HepG2 (cell line): Measurements from ENCODE around the gene PHYHIPL. TPM values are rescaled to one million over a fixed set of nuclear protein-coding genes. Genes with fewer than 3 reads are reported as not detected.

Source experiments
- ATAC-seq: fragments of 200-7000 bp; cut with Tn5 transposase; 3 replicates; pipeline ENCODE4 v1.9.1; 2020; ENCODE audit warnings: mild to moderate bottlenecking, moderate library complexity
- BruUV-seq: library from RNA; stranded (reverse); fragments of 400-500 nt; replicated peaks from 2 replicates; lab custom pipeline; 2021; lab: Mats Ljungman, UMichigan
- CTCF ChIA-PET: fragments of 300-600 bp; formaldehyde crosslinking; extraction: SDS; loops from one replicate; lab custom pipeline; 2021; ENCODE audit warnings: low total read pairs, inconsistent platforms, low intra/inter-chr PET ratio; lab: Yijun Ruan, JAX
- POLR2A ChIA-PET: fragments of 350-600 bp; sonication (Branson Sonifier 250); formaldehyde crosslinking; loops from one replicate; lab custom pipeline; 2020; ENCODE audit warnings: antibody characterized with exemption, inconsistent platforms; lab: Yijun Ruan, JAX
- DNase-seq: peaks from one replicate; pipeline ENCODE4 v3.0.0-alpha.2; 2015; ENCODE audit warnings: low spot score
- FAIRE-seq: peaks from 3 replicates; lab custom pipeline; 2011; peaks lifted over from hg19 to GRCh38; lab: Jason Lieb, UNC
- H2AFZ ChIP-seq: one replicate; pipeline ENCODE4 v1.6.1; 2011; ENCODE audit warnings: low read length, inconsistent platforms
- H3K27ac ChIP-seq: fragments of 300-600 bp; 3 replicates; pipeline ENCODE4 v1.8.0; 2011; ENCODE audit warnings: mixed run types, mild to moderate bottlenecking, mixed read lengths, low read length, inconsistent platforms; ENCODE audit not compliant: insufficient read depth; ENCODE audit errors: extremely low read length
- H3K27me3 ChIP-seq, 2 experiments: fragments of 200-600 bp in 1 of 2; 2 replicates in 1 of 2; 3 replicates in 1 of 2; pipeline versions ENCODE4 v1.6.0 to v1.8.0; 2011; ENCODE audit warnings: low read length in 2 of 2, mild to moderate bottlenecking in 2 of 2, moderate library complexity in 2 of 2, inconsistent platforms in 1 of 2; ENCODE audit not compliant: insufficient read depth in 2 of 2, control insufficient read depth in 1 of 2
- H3K36me3 ChIP-seq, 2 experiments: fragments of 200-600 bp in 1 of 2; replicated peaks in 1 of 2; 2 replicates in 1 of 2; 3 replicates in 1 of 2; pipeline versions ENCODE4 v1.5.1 to v1.8.0; 2011; ENCODE audit warnings: low read length in 2 of 2, inconsistent platforms in 1 of 2; ENCODE audit not compliant: insufficient read depth in 2 of 2, control insufficient read depth in 1 of 2
- H3K4me1 ChIP-seq: 2 replicates; pipeline ENCODE4 v1.5.1; 2012; ENCODE audit warnings: low read length, inconsistent platforms; ENCODE audit not compliant: insufficient read depth
- H3K4me2 ChIP-seq: 2 replicates; pipeline ENCODE4 v1.6.0; 2011; ENCODE audit warnings: low read depth, low read length, inconsistent platforms
- H3K4me3 ChIP-seq, 3 experiments: fragments of 200-600 bp in 1 of 3; sonication (generic), shearing (Covaris generic) in 1 of 3; replicated peaks in 1 of 3; 2 replicates each; pipeline ENCODE4 v1.5.1; 2011 to 2016; ENCODE audit warnings: low read length in 3 of 3, inconsistent platforms in 2 of 3, low read depth in 2 of 3, mild to moderate bottlenecking in 2 of 3, control low read depth in 1 of 3, mixed read lengths in 1 of 3; ENCODE audit not compliant: insufficient read depth in 1 of 3
- H3K79me2 ChIP-seq: one replicate; pipeline ENCODE4 v1.6.1; 2011; ENCODE audit warnings: low read length, inconsistent platforms; ENCODE audit not compliant: insufficient read depth
- H3K9ac ChIP-seq: 2 replicates; pipeline ENCODE4 v1.6.0; 2011; ENCODE audit warnings: mild to moderate bottlenecking, low read depth, low read length, inconsistent platforms; ENCODE audit not compliant: insufficient read depth
- H3K9me3 ChIP-seq: 2 replicates; pipeline ENCODE4 v1.5.1; 2012; ENCODE audit warnings: mild to moderate bottlenecking, low read length
- H4K20me1 ChIP-seq: 2 replicates; pipeline ENCODE4 v1.6.0; 2011; ENCODE audit warnings: inconsistent platforms, mild to moderate bottlenecking, low read length, moderate library complexity; ENCODE audit not compliant: insufficient read depth
- ARNT ChIP-seq: fragments of 450-650 bp; IDR thresholded peaks from 2 replicates; pipeline ENCODE4 v1.6.1; 2017
- ATF7 ChIP-seq, 2 experiments: fragments of 450-650 bp in 1 of 2; sonication (generic) in 1 of 2; formaldehyde crosslinking in 1 of 2; IDR thresholded peaks; 2 replicates each; pipeline versions ENCODE4 v1.4.0 to v1.6.1; 2016 to 2020; ENCODE audit warnings: antibody characterized with exemption in 1 of 2, mild to moderate bottlenecking in 1 of 2, missing genetic modification reagents in 1 of 2
- CBX5 ChIP-seq: sonication (generic); formaldehyde crosslinking; IDR thresholded peaks from 2 replicates; pipeline ENCODE4 v1.4.0; 2020; ENCODE audit warnings: missing genetic modification reagents, borderline replicate concordance
- CC2D1A ChIP-seq: sonication (generic); formaldehyde crosslinking; IDR thresholded peaks from 2 replicates; pipeline ENCODE4 v1.8.1; 2023; ENCODE audit warnings: mild to moderate bottlenecking, missing genetic modification reagents
- CREB1 ChIP-seq, 2 experiments: fragments of 450-650 bp in 1 of 2; IDR thresholded peaks; 2 replicates each; pipeline ENCODE4 v1.6.1; 2016 to 2017; ENCODE audit warnings: control low read depth in 1 of 2, mild to moderate bottlenecking in 1 of 2, missing compliant biosample characterization in 1 of 2, missing genetic modification characterization in 1 of 2
- RBM22 ChIP-seq: fragments of 200-400 bp; formaldehyde crosslinking; optimal IDR thresholded peaks from 2 replicates; pipeline ENCODE3; 2017; ENCODE audit warnings: mild to moderate bottlenecking, low read length, moderate library complexity
- SP2 ChIP-seq: sonication (generic); formaldehyde crosslinking; IDR thresholded peaks from 2 replicates; pipeline ENCODE4 v1.5.1; 2020; ENCODE audit warnings: mild to moderate bottlenecking, missing genetic modification reagents
- ZFP1 ChIP-seq: IDR thresholded peaks from 2 replicates; pipeline ENCODE4 v1.6.1; 2016
- WGBS: methylation state at CpG from one replicate; pipeline ENCODE4 v1.1.6; 2017; ENCODE audit warnings: low lambda C conversion rate; 5-methylcytosine and 5-hydroxymethylcytosine counted together
- in situ Hi-C: cut with HindIII; loops from 2 replicates; pipeline ENCODE4 v1.10.0; 2017; ENCODE audit warnings: low pct_unique_long_range_greater_than_20kb; ENCODE audit not compliant: extremely low pct_ligation_motif_present
- intact Hi-C: fragments of 100-400 bp; cut with micrococcal nuclease; formaldehyde crosslinking; loops from one replicate; pipeline ENCODE4 v1.10.0; 2022; ENCODE audit not compliant: unreplicated experiment
- polyA plus RNA-seq, 8 experiments: library from polyadenylated mRNA; depleted of rRNA in 3 of 8; stranded (reverse) in 7 of 8; unstranded in 1 of 8; fragments of >200 nt; fragmentation: Illumina TruSeq in 4 of 8; extraction: Trizol in 4 of 8; gene quantifications; 2 replicates each; pipeline versions ENCODE4 v1.2.1 to v1.2.3, GENCODE V29; 2011 to 2016; ENCODE audit warnings: low read depth in 4 of 8, missing spikeins in 1 of 8, mixed read lengths in 1 of 8; ENCODE audit not compliant: insufficient read depth in 1 of 8
- total RNA-seq, 5 experiments: library from RNA; depleted of rRNA; stranded (reverse); fragments of >200 nt; fragmentation: Illumina TruSeq; extraction: Trizol; gene quantifications; 2 replicates each; pipeline ENCODE4 v1.2.3, GENCODE V29; 2016; ENCODE audit warnings: low read depth in 1 of 5
- TF ChIP-seq, protein P1 (sequence below): sonication (generic); formaldehyde crosslinking; IDR thresholded peaks from 2 replicates; pipeline ENCODE4 v1.4.0; 2020; ENCODE audit warnings: mild to moderate bottlenecking, missing genetic modification reagents

Gene PHYHIPL
- total and polyA plus RNA-seq, 2 of the 13 experiments (the other 11 are each of a cell fraction or from before 2014, with no cell fraction given): 40.6 to 78.5 TPM

DNA sequence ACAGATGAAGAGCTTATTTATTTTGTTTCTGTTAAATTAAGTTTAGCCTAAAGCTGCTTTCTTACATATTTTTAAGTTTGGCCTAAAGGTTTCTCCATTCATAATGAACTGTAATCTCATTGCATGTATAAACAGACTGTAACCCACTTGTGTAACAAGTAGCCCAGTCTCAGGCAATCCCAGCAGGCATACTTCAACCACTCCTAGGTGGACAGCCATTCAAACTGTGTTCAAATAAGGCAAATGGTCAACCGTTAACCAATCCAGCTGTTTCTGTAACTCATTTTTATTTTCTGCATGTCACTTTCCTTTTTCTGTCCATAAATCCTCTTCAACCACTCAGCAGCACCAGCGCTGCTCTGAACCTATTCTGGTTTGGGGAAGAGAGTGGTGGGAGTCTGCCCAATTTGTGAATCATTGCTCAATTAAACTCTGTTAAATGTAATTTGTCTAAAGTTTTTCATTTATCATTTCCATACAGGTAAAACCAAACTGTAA is 35.9 kb downstream of the PHYHIPL start:
- no peaks in the 10 kb centered on the region for H3K27me3 ChIP-seq
- H4K20me1 ChIP-seq: peaks cover 73% of the 10 kb centered on the region
- H3K9me3 ChIP-seq: no peaks in the 10 kb centered on the region
- no peak overlapping the region for H3K4me2 ChIP-seq
- ChIA-PET CTCF (no interaction called here), POLR2A (interaction anchor here (1.0 kb wide), 1 partner anchor 34 kb away, joined by 3 read pairs; no protein-coding TSS in a partner anchor)
- no TSS peak for BruUV-seq
- intact Hi-C loops: no loop called here
- FAIRE-seq: no peak
- H2AFZ ChIP-seq: no peak overlapping the region
- peaks cover 86% of the 10 kb centered on the region for H3K79me2 ChIP-seq
- peaks cover 4 to 18% of the 10 kb centered on the region in 2 experiments; a peak in 4 of 5 replicates for H3K36me3 ChIP-seq
- peaks cover 62% of the 10 kb centered on the region for H3K4me1 ChIP-seq
- no peak overlapping the region for H3K27ac ChIP-seq
- no peak overlapping the region for H3K4me3 ChIP-seq
- WGBS: 98% methylated on average over 2 of the region's 2 CpGs
- H3K9ac ChIP-seq: no peak overlapping the region
- TF ChIP-seq SP2: no peak
- TF ChIP-seq ARNT: no peak
- TF ChIP-seq ZFP1 (CRISPR knock-in tag): no peak
- peak; percentile 93 for TF ChIP-seq RBM22
- TF ChIP-seq, protein P1, sequence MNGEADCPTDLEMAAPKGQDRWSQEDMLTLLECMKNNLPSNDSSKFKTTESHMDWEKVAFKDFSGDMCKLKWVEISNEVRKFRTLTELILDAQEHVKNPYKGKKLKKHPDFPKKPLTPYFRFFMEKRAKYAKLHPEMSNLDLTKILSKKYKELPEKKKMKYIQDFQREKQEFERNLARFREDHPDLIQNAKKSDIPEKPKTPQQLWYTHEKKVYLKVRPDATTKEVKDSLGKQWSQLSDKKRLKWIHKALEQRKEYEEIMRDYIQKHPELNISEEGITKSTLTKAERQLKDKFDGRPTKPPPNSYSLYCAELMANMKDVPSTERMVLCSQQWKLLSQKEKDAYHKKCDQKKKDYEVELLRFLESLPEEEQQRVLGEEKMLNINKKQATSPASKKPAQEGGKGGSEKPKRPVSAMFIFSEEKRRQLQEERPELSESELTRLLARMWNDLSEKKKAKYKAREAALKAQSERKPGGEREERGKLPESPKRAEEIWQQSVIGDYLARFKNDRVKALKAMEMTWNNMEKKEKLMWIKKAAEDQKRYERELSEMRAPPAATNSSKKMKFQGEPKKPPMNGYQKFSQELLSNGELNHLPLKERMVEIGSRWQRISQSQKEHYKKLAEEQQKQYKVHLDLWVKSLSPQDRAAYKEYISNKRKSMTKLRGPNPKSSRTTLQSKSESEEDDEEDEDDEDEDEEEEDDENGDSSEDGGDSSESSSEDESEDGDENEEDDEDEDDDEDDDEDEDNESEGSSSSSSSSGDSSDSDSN (CRISPR knock-in tag): no peak
- no peak for DNase-seq
- in situ Hi-C loops: no loop called here
- peak; percentile 18; the same call in 1 of the 3 replicates for ATAC-seq

DNA sequence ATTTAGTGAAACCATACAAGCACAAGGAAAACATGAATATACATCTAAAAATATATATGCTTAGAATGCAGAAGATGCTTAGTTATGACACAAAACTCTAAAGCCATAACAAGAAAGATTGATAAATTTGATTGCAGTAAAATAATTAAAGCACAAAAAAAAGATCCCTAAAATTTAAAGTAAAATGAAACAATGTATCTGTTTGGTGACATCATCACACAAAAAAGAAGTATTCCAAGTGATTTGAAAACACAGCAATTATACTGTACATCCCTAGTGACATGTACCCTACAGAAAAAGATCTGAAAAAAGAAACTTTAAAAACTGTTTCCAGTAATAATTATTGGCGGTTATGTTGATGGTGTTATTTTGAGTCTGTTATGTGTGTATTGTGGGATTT is 37.7 kb downstream of the PHYHIPL start:
- Histone ChIP-seq H2AFZ (no peak overlapping the region), H3K9me3 (no peaks in the 10 kb centered on the region), H3K9ac (no peak overlapping the region), H3K27ac (no peak overlapping the region), H3K4me3 (no peak overlapping the region), H3K36me3 (peaks cover 0 to 10% of the 10 kb centered on the region in 2 experiments; a peak in 2 of 5 replicates), H3K4me1 (peaks cover 76% of the 10 kb centered on the region), H3K27me3 (no peaks in the 10 kb centered on the region), H3K79me2 (peaks cover 95% of the 10 kb centered on the region), H4K20me1 (peaks cover 83% of the 10 kb centered on the region), H3K4me2 (no peak overlapping the region)
- ChIA-PET CTCF (no interaction called here), POLR2A (no interaction called here)
- WGBS: 98% methylated on average over 1 of the region's 1 CpG
- TF ChIP-seq CBX5 (CRISPR knock-in tag): no peak
- TF ChIP-seq CC2D1A: no peak
- TF ChIP-seq ATF7 (IDR thresholded peaks at IDR 0.05): peak; percentile 78; the same call in 1 of the 2 replicates
- TF ChIP-seq ATF7 (CRISPR knock-in tag; IDR thresholded peaks at IDR 0.05): no peak
- peak; percentile 58 for TF ChIP-seq CREB1 (IDR thresholded peaks at IDR 0.05)
- TF ChIP-seq CREB1 (CRISPR knock-in tag; IDR thresholded peaks at IDR 0.05): no peak
- in situ Hi-C loops (no loop called here), intact Hi-C loops (no loop called here)
- no peak for DNase-seq
- FAIRE-seq: no peak
- BruUV-seq: no TSS peak
- ATAC-seq: no peak
